Right atrium auricular region (tissue), 2 donors: ENCODE results near the gene KRTAP6-3. TPM values are rescaled to one million over a fixed set of nuclear protein-coding genes. Genes with fewer than 3 reads are reported as not detected.

Experiments
- DNase-seq: peaks from one replicate; pipeline ENCODE4 v3.0.0-alpha.2; 2019; ENCODE audit warnings: low spot score
- H3K27ac ChIP-seq, 2 donors: fragments of 200-600 bp; sonication (generic); 1 replicate in 1 of 2; 2 replicates in 1 of 2; pipeline ENCODE4 v1.5.1; 2016 to 2019
- H3K27me3 ChIP-seq, 2 donors: fragments of 200-600 bp; sonication (generic); one replicate each; pipeline versions ENCODE4 v1.5.1 to v1.6.0; 2017 to 2019
- H3K36me3 ChIP-seq: fragments of 200-600 bp; sonication (generic); one replicate; pipeline ENCODE4 v1.5.1; 2016
- H3K4me1 ChIP-seq, 2 donors: fragments of 200-600 bp; sonication (generic); one replicate each; pipeline versions ENCODE4 v1.5.1 to v1.6.0; 2017 to 2019
- H3K4me3 ChIP-seq, 2 donors: fragments of 200-600 bp; sonication (generic); 1 replicate in 1 of 2; 2 replicates in 1 of 2; pipeline ENCODE4 v1.5.1; 2017 to 2019; ENCODE audit warnings: mild to moderate bottlenecking in 1 of 2, moderate library complexity in 1 of 2
- H3K9me3 ChIP-seq, 2 donors: fragments of 200-600 bp; sonication (generic); one replicate each; pipeline ENCODE4 v1.5.1; 2019
- total RNA-seq, 2 donors: library from RNA; depleted of rRNA; stranded (reverse); fragments of >200 nt; gene quantifications; one replicate each; pipeline ENCODE4 v1.1.0, GENCODE V29; 2016
- TF ChIP-seq, protein P1 (sequence below), 2 donors: fragments of 200-600 bp; sonication (generic); IDR thresholded peaks; one replicate each; pipeline ENCODE4 v1.5.1; 2019; ENCODE audit warnings: antibody characterized with exemption in 2 of 2

KRTAP6-3 gene
- total RNA-seq, 2 donors from 2014 or later = not detected

DNA sequence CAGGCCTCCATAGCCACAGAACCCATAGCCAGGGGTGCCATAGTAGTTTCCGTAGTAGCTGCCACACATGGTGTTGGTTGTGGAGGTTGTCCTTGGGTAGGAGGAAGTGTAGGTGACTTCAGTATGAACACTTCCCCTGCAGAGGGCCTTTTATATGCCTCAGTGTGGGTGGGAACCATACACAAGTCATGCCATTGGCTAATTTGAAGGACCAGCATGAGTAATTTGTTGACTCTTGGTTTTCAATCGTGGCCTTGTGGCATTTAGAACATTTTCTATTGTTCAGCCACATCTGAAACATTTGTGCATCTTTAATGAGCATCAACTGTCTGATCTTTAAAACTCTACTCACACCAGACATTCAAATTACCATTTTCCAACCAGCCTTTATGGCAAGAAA lies 21.6 kb downstream of the KRTAP6-3 start, which contains the start of gene KRTAP6-1:
Gene KRTAP6-1 (minus strand): TSS at position 95 of the 400 bp plus-strand sequence. CDS start 26 bp downstream, at position 69.
- H3K4me1 ChIP-seq = no peaks in the 10 kb centered on the region
- no peak for DNase-seq
- no peaks in the 10 kb centered on the region for H3K9me3 ChIP-seq
- H3K36me3 ChIP-seq = no peaks in the 10 kb centered on the region
- H3K27me3 ChIP-seq = no peaks in the 10 kb centered on the region
- no peak within 1 kb of the TSS for H3K27ac ChIP-seq
- no peak within 1 kb of the TSS for H3K4me3 ChIP-seq
- TF ChIP-seq, protein P1, sequence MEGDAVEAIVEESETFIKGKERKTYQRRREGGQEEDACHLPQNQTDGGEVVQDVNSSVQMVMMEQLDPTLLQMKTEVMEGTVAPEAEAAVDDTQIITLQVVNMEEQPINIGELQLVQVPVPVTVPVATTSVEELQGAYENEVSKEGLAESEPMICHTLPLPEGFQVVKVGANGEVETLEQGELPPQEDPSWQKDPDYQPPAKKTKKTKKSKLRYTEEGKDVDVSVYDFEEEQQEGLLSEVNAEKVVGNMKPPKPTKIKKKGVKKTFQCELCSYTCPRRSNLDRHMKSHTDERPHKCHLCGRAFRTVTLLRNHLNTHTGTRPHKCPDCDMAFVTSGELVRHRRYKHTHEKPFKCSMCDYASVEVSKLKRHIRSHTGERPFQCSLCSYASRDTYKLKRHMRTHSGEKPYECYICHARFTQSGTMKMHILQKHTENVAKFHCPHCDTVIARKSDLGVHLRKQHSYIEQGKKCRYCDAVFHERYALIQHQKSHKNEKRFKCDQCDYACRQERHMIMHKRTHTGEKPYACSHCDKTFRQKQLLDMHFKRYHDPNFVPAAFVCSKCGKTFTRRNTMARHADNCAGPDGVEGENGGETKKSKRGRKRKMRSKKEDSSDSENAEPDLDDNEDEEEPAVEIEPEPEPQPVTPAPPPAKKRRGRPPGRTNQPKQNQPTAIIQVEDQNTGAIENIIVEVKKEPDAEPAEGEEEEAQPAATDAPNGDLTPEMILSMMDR (IDR thresholded peaks at IDR 0.05) = no peak

DNA sequence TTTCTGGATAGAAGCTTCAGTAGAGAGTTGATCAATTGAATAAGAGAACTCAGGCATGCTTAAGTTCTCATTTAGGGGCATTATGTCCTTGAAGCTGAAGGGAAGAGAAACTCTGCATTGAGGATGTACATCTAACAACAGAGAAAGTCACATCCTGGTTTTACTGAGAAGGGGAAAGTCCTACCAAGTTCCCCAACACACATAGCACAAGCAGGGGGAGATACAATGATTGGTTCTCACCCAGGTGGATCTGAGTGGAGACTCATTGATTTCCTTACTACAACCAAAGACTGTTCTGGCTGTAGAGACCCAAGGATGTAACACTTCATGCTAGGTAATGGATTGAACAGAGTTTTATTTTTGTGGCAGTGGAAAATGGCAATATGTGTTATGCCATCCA lies 23.0 kb downstream of the KRTAP6-3 start:
- Histone ChIP-seq H3K36me3 (no peaks in the 10 kb centered on the region), H3K9me3 (no peaks in the 10 kb centered on the region), H3K4me1 (no peaks in the 10 kb centered on the region), H3K27me3 (no peaks in the 10 kb centered on the region), H3K27ac (no peak overlapping the region), H3K4me3 (no peak overlapping the region)
- DNase-seq = no peak
- TF ChIP-seq, protein P1 (IDR thresholded peaks at IDR 0.05) = no peak

DNA sequence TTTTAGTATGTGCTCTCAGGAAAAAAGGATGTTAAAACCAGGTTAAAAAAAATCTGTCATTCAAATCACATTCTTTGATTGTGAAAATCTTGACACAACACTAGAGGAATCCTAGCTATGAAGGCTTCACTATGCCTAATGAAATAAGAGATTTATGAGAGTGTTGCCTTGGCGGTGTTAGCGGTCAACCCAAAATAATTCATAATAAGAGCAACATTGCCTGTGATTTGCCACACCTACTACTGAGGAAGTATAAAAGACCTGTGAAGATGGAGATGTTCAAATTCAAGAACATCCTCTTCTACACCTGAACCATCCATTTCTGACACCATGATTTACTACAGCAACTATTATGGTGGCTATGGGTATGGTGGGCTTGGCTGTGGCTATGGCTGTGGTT lies 23.9 kb downstream of the KRTAP6-3 start, which contains the start of gene KRTAP20-1:
Gene KRTAP20-1 (plus strand): TSS at position 301 of the 400 bp plus-strand sequence. CDS start 30 bp downstream, at position 331.
- TF ChIP-seq, protein P1 (IDR thresholded peaks at IDR 0.05) = no peak

DNA sequence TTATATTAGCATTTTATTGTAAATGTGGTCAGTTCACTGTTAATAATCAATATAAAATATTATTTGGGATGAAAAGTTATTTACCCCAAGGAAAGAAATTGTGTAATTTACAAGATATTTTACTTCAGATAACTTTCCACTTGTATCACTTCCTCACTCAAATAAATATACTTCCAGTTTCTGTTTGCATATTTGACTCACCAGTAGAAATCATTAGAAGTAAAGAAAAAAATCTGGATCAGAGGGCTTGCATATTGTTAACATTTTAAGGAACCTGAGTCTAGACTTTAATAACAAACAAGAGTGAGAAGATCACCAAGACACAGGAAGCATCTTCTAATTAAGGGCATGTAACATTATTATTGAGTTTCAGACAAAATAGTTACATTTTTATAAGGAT lies 27.8 kb downstream of the KRTAP6-3 start:
- H3K4me1 ChIP-seq = no peaks in the 10 kb centered on the region
- no peak overlapping the region for H3K27ac ChIP-seq
- no peak overlapping the region for H3K4me3 ChIP-seq
- H3K27me3 ChIP-seq = no peaks in the 10 kb centered on the region
- no peaks in the 10 kb centered on the region for H3K36me3 ChIP-seq
- TF ChIP-seq, protein P1 (IDR thresholded peaks at IDR 0.05) = no peak
- no peak for DNase-seq
- H3K9me3 ChIP-seq = no peaks in the 10 kb centered on the region

More for the DNA sequence above, 23.9 kb downstream of the KRTAP6-3 start, which contains the start of gene KRTAP20-1:
- H3K36me3 ChIP-seq = no peaks in the 10 kb centered on the region
- DNase-seq = no peak
- H3K27ac ChIP-seq = no peak within 1 kb of the TSS
- H3K4me3 ChIP-seq = no peak within 1 kb of the TSS
- no peaks in the 10 kb centered on the region for H3K27me3 ChIP-seq
- H3K4me1 ChIP-seq = no peaks in the 10 kb centered on the region
- H3K9me3 ChIP-seq = no peaks in the 10 kb centered on the region

DNA sequence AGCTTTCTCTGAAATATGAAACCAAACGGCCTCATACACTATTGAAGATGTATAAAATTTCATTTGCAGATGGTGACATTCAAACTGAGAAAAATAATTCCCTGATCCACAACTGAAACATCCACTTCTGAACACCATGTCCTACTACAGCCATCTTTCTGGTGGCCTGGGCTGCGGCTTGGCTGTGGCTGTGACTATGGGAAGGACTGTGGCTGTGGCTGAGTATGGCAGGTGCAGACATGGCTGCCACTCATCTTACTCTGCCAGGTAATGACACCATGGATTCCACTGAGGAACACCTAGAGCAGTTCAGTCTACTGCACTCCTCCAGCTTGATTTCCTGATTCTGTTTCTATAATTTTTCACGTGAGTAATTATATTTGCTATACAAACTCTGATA lies 28.3 kb downstream of the KRTAP6-3 start, which contains the start of gene KRTAP20-4:
Gene KRTAP20-4 (plus strand): TSS at position 106 of the 400 bp plus-strand sequence.
- Histone ChIP-seq H3K4me3 (no peak within 1 kb of the TSS), H3K27ac (no peak within 1 kb of the TSS), H3K27me3 (no peaks in the 10 kb centered on the region), H3K36me3 (no peaks in the 10 kb centered on the region), H3K4me1 (no peaks in the 10 kb centered on the region), H3K9me3 (no peaks in the 10 kb centered on the region)
- DNase-seq = no peak
- TF ChIP-seq, protein P1 (IDR thresholded peaks at IDR 0.05) = no peak

DNA sequence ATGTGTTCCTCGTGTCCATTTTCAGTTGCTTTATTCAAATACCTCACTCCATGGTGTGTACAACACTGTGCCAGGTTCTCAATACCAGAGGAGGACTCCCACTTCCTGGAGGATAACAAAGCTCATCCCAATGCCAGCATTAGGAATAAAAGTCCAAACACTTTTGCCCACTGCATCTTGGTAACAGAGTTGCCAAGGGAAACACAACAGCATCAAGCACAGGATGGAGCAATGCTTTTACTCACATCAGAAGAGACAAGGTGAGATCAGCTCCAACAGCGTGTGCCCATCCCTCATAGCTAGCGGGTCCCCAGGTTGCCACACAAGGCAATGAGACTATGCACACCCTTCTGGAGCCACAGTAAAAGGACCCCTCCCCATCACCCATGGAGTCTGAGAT lies 31.1 kb downstream of the KRTAP6-3 start:
- TF ChIP-seq, protein P1 (IDR thresholded peaks at IDR 0.05) = no peak
- Histone ChIP-seq H3K27ac (no peak overlapping the region), H3K4me1 (no peaks in the 10 kb centered on the region), H3K27me3 (no peaks in the 10 kb centered on the region), H3K9me3 (no peaks in the 10 kb centered on the region), H3K36me3 (no peaks in the 10 kb centered on the region), H3K4me3 (no peak overlapping the region)
- no peak for DNase-seq
